HepG2 (cell line): ENCODE data around the gene GDPGP1. TPM values are rescaled to one million over a fixed set of nuclear protein-coding genes. Genes with fewer than 3 reads are reported as not detected.
"Not testable (repeated sequence)": the region's sequence is repeated elsewhere in the genome, so short reads cannot be mapped to it uniquely, and the experiment has no call there.

Source experiments
- CBX5 ChIP-seq: sonication (generic); formaldehyde crosslinking; IDR thresholded peaks from 2 replicates; pipeline ENCODE4 v1.4.0; 2020; ENCODE audit warnings: missing genetic modification reagents, borderline replicate concordance
- CREB1 ChIP-seq, 2 experiments: fragments of 450-650 bp in 1 of 2; IDR thresholded peaks; 2 replicates each; pipeline ENCODE4 v1.6.1; 2016 to 2017; ENCODE audit warnings: control low read depth in 1 of 2, mild to moderate bottlenecking in 1 of 2, missing compliant biosample characterization in 1 of 2, missing genetic modification characterization in 1 of 2
- ERF ChIP-seq: IDR thresholded peaks from 2 replicates; pipeline ENCODE4 v1.6.1; 2018; ENCODE audit warnings: missing biosample characterization, missing genetic modification reagents
- HDAC2 ChIP-seq: sonication (generic); formaldehyde crosslinking; IDR thresholded peaks from 2 replicates; pipeline ENCODE4 v1.4.0; 2020; ENCODE audit warnings: missing genetic modification reagents
- HNRNPL ChIP-seq: fragments of 200-400 bp; formaldehyde crosslinking; IDR thresholded peaks from 2 replicates; pipeline ENCODE4 v1.6.1; 2017; ENCODE audit warnings: mild to moderate bottlenecking, low read depth, low read length
- LCORL ChIP-seq, 2 experiments: fragments of 450-650 bp in 1 of 2; sonication (generic) in 1 of 2; formaldehyde crosslinking in 1 of 2; IDR thresholded peaks; 2 replicates each; pipeline versions ENCODE4 v1.5.0 to v1.6.1; 2017 to 2020; ENCODE audit warnings: antibody characterized with exemption in 1 of 2, missing genetic modification reagents in 1 of 2
- PHF5A ChIP-seq: IDR thresholded peaks from one replicate; pipeline ENCODE4 v1.6.1; 2018; ENCODE audit warnings: low read depth, missing genetic modification reagents; ENCODE audit not compliant: unreplicated experiment
- REPIN1 ChIP-seq: sonication (generic); formaldehyde crosslinking; IDR thresholded peaks from 2 replicates; pipeline ENCODE4 v1.8.0; 2022; ENCODE audit warnings: missing genetic modification reagents, low read depth, mild to moderate bottlenecking, borderline replicate concordance
- RXRA ChIP-seq: sonication (generic); formaldehyde crosslinking; IDR thresholded peaks from 2 replicates; pipeline ENCODE4 v1.5.1; 2020; ENCODE audit warnings: missing genetic modification reagents
- SAP130 ChIP-seq: IDR thresholded peaks from 2 replicates; pipeline ENCODE4 v1.6.1; 2016; ENCODE audit warnings: low read depth
- SOX5 ChIP-seq: IDR thresholded peaks from 2 replicates; pipeline ENCODE4 v1.6.1; 2016; ENCODE audit warnings: borderline replicate concordance
- ZNF317 ChIP-seq: sonication (generic); formaldehyde crosslinking; IDR thresholded peaks from 2 replicates; pipeline ENCODE4 v1.5.0; 2020; ENCODE audit warnings: mild to moderate bottlenecking, missing genetic modification reagents
- ZNF329 ChIP-seq: sonication (generic); formaldehyde crosslinking; IDR thresholded peaks from 2 replicates; pipeline ENCODE4 v1.9.0; 2021; ENCODE audit warnings: low read depth, mild to moderate bottlenecking, missing genetic modification reagents
- ZNF331 ChIP-seq: sonication (generic); formaldehyde crosslinking; IDR thresholded peaks from 2 replicates; pipeline ENCODE4 v1.4.0; 2020; ENCODE audit warnings: missing genetic modification reagents
- polyA plus RNA-seq, 8 experiments: library from polyadenylated mRNA; depleted of rRNA in 3 of 8; stranded (reverse) in 7 of 8; unstranded in 1 of 8; fragments of >200 nt; fragmentation: Illumina TruSeq in 4 of 8; extraction: Trizol in 4 of 8; gene quantifications; 2 replicates each; pipeline versions ENCODE4 v1.2.1 to v1.2.3, GENCODE V29; 2011 to 2016; ENCODE audit warnings: low read depth in 4 of 8, missing spikeins in 1 of 8, mixed read lengths in 1 of 8; ENCODE audit not compliant: insufficient read depth in 1 of 8
- total RNA-seq, 5 experiments: library from RNA; depleted of rRNA; stranded (reverse); fragments of >200 nt; fragmentation: Illumina TruSeq; extraction: Trizol; gene quantifications; 2 replicates each; pipeline ENCODE4 v1.2.3, GENCODE V29; 2016; ENCODE audit warnings: low read depth in 1 of 5
- TF ChIP-seq, protein P1 (sequence below): sonication (generic); formaldehyde crosslinking; IDR thresholded peaks from 2 replicates; pipeline ENCODE4 v1.5.1; 2020; ENCODE audit warnings: mild to moderate bottlenecking, moderate library complexity, missing genetic modification reagents
- TF ChIP-seq, protein P2 (sequence below): sonication (generic); formaldehyde crosslinking; IDR thresholded peaks from one replicate; pipeline ENCODE4 v1.5.1; 2020; ENCODE audit warnings: mild to moderate bottlenecking, missing genetic modification reagents; ENCODE audit errors: not compliant biosample characterization

GDPGP1 gene
- total and polyA plus RNA-seq, 2 of the 13 experiments (the other 11 are each of a cell fraction or from before 2014, with no cell fraction given), result 1.5 to 4.3 TPM

- TF ChIP-seq CREB1, LCORL (IDR thresholded peaks at IDR 0.05): not testable (repeated sequence)
- TF ChIP-seq CREB1 (CRISPR knock-in tag; IDR thresholded peaks at IDR 0.05) (peak; percentile 8; the same call in 1 of the 2 replicates), REPIN1 (CRISPR knock-in tag) (peak; percentile 41; the same call in 1 of the 2 replicates), ERF (CRISPR knock-in tag) (0 out of 2 replicates have a peak, but pooled peaks have one; percentile 47), SOX5 (peak; percentile 35; the same call in 1 of the 2 replicates), PHF5A (CRISPR knock-in tag) (peak; percentile 57), LCORL (CRISPR knock-in tag; IDR thresholded peaks at IDR 0.05) (peak; percentile 50; the same call in 1 of the 2 replicates), SAP130 (CRISPR knock-in tag) (peak; percentile 52; the same call in 1 of the 2 replicates), ZNF331 (CRISPR knock-in tag) (0 out of 2 replicates have a peak, but pooled peaks have one; percentile 60), HNRNPL (peak; percentile 60; the same call in 1 of the 2 replicates), ZNF329 (CRISPR knock-in tag) (peak; percentile 43; the same call in 1 of the 2 replicates), HDAC2 (CRISPR knock-in tag) (0 out of 2 replicates have a peak, but pooled peaks have one; percentile 13), ZNF317 (0 out of 2 replicates have a peak, but pooled peaks have one; percentile 30), RXRA (0 out of 2 replicates have a peak, but pooled peaks have one; percentile 36), CBX5 (CRISPR knock-in tag) (peak; percentile 54; the same call in 1 of the 2 replicates)
- TF ChIP-seq, protein P1, sequence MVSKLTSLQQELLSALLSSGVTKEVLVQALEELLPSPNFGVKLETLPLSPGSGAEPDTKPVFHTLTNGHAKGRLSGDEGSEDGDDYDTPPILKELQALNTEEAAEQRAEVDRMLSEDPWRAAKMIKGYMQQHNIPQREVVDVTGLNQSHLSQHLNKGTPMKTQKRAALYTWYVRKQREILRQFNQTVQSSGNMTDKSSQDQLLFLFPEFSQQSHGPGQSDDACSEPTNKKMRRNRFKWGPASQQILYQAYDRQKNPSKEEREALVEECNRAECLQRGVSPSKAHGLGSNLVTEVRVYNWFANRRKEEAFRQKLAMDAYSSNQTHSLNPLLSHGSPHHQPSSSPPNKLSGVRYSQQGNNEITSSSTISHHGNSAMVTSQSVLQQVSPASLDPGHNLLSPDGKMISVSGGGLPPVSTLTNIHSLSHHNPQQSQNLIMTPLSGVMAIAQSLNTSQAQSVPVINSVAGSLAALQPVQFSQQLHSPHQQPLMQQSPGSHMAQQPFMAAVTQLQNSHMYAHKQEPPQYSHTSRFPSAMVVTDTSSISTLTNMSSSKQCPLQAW (CRISPR knock-in tag), result peak; percentile 74
- TF ChIP-seq, protein P2, sequence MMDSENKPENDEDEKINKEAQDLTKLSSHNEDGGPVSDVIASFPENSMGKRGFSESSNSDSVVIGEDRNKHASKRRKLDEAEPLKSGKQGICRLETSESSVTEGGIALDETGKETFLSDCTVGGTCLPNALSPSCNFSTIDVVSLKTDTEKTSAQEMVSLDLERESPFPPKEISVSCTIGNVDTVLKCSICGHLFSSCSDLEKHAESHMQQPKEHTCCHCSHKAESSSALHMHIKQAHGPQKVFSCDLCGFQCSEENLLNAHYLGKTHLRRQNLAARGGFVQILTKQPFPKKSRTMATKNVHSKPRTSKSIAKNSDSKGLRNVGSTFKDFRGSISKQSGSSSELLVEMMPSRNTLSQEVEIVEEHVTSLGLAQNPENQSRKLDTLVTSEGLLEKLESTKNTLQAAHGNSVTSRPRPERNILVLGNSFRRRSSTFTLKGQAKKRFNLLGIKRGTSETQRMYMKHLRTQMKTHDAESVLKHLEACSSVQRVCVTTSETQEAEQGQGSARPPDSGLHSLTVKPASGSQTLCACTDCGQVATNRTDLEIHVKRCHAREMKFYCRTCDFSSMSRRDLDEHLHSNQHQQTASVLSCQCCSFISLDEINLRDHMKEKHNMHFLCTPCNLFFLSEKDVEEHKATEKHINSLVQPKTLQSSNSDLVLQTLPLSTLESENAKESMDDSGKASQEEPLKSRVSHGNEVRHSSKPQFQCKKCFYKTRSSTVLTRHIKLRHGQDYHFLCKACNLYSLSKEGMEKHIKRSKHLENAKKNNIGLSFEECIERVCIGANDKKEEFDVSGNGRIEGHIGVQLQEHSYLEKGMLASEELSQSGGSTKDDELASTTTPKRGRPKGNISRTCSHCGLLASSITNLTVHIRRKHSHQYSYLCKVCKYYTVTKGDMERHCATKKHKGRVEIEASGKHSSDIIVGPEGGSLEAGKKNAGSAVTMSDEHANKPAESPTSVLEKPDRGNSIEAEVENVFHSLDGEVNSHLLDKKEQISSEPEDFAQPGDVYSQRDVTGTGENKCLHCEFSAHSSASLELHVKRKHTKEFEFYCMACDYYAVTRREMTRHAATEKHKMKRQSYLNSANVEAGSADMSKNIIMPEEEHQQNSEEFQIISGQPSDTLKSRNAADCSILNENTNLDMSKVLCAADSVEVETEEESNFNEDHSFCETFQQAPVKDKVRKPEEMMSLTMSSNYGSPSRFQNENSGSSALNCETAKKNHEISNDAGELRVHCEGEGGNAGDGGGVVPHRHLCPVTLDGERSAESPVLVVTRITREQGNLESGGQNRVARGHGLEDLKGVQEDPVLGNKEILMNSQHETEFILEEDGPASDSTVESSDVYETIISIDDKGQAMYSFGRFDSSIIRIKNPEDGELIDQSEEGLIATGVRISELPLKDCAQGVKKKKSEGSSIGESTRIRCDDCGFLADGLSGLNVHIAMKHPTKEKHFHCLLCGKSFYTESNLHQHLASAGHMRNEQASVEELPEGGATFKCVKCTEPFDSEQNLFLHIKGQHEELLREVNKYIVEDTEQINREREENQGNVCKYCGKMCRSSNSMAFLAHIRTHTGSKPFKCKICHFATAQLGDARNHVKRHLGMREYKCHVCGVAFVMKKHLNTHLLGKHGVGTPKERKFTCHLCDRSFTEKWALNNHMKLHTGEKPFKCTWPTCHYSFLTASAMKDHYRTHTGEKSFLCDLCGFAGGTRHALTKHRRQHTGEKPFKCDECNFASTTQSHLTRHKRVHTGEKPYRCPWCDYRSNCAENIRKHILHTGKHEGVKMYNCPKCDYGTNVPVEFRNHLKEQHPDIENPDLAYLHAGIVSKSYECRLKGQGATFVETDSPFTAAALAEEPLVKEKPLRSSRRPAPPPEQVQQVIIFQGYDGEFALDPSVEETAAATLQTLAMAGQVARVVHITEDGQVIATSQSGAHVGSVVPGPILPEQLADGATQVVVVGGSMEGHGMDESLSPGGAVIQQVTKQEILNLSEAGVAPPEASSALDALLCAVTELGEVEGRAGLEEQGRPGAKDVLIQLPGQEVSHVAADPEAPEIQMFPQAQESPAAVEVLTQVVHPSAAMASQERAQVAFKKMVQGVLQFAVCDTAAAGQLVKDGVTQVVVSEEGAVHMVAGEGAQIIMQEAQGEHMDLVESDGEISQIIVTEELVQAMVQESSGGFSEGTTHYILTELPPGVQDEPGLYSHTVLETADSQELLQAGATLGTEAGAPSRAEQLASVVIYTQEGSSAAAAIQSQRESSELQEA (CRISPR knock-in tag), result peak; percentile 33
These were observed 59.2 kb downstream of the GDPGP1 start (continued) for GRCh38 chr15:90293040-90293810.
